SKM-1 treated with dmso at 0.1 percent for 144 hours (cell line): ENCODE measurements around the gene ADARB1.
A peak's percentile ranks its signal among the peaks of the same experiment; 100 is the strongest.
"Not testable (repeated sequence)": the region's sequence is repeated elsewhere in the genome, so short reads cannot be mapped to it uniquely, and the experiment has no call there.

Experiments used
- DNase-seq: peaks from one replicate; lab custom pipeline; 2025; ENCODE audit not compliant: unreplicated experiment; lab: John Stamatoyannopoulos, UW

ADARB1 gene, protein sequence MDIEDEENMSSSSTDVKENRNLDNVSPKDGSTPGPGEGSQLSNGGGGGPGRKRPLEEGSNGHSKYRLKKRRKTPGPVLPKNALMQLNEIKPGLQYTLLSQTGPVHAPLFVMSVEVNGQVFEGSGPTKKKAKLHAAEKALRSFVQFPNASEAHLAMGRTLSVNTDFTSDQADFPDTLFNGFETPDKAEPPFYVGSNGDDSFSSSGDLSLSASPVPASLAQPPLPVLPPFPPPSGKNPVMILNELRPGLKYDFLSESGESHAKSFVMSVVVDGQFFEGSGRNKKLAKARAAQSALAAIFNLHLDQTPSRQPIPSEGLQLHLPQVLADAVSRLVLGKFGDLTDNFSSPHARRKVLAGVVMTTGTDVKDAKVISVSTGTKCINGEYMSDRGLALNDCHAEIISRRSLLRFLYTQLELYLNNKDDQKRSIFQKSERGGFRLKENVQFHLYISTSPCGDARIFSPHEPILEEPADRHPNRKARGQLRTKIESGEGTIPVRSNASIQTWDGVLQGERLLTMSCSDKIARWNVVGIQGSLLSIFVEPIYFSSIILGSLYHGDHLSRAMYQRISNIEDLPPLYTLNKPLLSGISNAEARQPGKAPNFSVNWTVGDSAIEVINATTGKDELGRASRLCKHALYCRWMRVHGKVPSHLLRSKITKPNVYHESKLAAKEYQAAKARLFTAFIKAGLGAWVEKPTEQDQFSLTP

GRCh38 chr21:45074048-45074817 lies at the start of gene ADARB1:
ADARB1 (plus strand) TSS chr21:45074580; CDS start chr21:45171657, 97,077 bp downstream.
- peak; percentile 14 for DNase-seq

DNA sequence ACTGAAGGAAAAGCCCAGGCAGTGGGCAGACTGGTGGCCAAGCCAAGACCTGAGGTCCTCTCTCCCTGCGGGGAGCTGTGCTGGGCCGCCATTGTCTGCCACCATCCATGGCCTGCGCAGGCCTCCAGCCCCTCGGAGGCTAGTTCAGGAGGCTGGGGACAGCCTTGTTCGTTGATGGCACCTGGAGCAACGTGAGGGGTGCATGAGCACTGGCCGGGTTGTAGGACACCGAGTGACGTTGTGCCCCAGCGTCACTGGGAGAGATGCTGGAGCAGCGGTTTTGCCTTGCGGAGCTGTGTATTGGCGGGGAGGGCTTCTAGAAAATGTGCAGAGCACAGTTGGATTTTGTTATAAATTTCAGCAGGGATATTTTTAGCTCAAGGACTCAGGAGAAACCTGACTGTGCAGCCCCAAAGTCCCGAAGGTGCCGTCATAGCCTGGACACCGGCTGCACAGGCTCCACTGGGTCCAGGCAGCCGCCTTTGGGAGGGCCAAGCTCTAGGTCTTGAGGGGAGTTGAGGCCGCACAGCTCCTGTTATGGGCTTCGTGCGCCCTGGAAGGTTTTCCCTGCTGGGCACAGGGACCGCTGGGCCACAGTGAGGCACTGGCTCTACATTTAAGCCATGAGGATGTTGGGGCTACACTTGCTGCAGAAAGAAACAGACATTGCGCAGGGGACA lies 48.2 kb upstream of the ADARB1 start:
- DNase-seq, result no peak

DNA sequence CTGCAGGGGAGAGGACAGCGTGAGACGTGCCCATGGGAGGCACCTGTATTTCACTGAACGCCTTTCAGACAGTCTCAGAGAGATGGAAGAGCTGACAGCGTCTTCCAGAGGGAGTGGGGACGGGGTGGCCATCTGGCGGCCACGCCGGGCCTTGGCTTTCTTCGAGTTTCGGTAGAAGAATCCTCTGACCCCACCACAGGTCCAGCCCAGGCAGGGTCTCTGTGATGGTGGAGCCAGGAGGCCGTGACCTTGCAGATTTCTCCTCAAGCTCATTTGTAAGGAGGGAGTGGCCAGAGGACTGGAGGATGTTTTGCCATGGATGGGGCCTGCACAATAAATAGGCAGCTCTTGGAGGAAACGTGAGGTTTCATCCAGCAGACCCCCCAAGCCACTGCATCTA lies 47.6 kb upstream of the ADARB1 start:
- DNase-seq, result no peak

DNA sequence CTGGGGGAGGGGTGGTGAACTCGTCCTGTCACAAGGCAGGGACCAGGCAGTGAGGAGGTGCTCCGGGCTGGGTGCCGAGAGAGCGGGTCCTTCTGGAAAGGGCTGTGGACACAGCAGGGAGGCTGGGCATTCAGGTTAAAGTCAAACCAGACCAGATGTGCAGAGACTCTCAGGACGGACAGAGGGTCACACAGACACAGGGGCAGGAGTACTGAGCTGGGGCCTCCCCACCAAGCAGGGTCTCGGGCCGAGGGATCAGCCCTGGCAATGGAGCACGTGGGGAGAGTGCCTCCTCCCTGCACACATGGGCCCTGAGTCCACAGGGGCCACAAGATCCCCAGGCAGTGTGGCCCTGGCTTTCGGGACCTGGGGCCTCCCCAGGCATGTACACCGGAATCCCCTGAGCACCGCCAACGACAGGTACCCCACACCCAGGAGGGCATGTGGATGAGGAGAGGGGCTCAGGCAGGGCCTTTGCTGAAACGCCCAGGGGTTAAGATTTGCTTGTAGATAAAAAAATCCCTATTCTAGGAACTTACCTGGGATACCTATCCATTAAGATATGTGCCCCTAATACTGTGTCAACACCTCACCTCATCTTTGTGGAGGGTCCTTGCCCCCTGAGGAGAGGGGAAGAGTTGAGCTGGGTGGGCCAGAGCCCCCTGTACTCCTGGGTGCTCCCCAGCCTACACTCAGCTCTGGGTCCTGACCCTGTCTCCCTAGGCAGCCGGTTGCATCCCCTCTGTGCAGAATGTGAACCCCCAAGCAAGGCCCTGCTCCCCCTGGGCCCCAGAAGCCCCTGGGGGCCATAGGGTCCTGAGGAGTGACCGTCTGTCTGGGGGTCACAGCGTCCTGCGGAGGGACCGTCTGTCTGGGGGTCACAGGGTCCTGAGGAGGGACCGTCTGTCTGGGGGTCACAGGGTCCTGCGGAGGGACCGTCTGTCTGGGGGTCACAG lies 46.9 kb upstream of the ADARB1 start:
- DNase-seq, result no peak

GRCh38 chr21:45028645-45029044 lies 45.7 kb upstream of the ADARB1 start:
- not testable (repeated sequence) for DNase-seq

GRCh38 chr21:45029298-45029947 lies 45.0 kb upstream of the ADARB1 start:
- DNase-seq, result no peak

DNA sequence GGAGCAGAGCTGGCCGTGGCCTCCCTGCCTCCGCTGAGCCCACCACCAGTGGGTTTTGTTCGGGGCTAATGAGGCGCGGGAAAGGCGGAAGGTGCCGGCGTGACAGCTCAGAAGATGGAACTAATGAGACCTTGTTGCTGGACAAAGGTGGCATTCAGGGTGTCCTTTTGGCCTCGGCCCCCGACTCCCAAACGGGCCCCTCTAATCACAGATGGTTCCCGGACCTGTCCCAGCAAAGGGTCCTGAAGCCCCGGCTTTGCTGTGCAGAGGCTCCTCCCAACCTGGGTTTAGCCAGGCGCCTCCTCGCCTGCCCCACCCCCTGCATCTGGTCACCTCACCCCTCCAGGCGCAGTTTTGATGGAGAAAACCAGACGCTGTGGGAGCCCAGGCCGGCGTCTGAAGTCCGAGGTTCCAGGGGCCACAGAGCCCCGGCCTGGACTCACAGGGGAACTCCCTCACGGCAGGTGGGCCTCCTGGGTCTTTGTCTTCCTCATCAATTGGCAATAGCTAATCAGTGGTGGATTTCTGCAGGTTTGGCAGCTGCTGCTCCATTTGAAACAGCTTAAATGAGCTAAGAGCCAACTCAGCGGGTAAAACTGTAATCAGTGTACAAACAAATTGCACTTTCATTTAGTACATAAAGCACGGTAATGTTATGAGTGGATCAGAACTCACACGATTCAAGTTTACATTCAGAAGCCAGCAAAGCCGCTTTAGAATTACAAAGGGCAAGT lies 44.3 kb upstream of the ADARB1 start:
- no peak for DNase-seq

DNA sequence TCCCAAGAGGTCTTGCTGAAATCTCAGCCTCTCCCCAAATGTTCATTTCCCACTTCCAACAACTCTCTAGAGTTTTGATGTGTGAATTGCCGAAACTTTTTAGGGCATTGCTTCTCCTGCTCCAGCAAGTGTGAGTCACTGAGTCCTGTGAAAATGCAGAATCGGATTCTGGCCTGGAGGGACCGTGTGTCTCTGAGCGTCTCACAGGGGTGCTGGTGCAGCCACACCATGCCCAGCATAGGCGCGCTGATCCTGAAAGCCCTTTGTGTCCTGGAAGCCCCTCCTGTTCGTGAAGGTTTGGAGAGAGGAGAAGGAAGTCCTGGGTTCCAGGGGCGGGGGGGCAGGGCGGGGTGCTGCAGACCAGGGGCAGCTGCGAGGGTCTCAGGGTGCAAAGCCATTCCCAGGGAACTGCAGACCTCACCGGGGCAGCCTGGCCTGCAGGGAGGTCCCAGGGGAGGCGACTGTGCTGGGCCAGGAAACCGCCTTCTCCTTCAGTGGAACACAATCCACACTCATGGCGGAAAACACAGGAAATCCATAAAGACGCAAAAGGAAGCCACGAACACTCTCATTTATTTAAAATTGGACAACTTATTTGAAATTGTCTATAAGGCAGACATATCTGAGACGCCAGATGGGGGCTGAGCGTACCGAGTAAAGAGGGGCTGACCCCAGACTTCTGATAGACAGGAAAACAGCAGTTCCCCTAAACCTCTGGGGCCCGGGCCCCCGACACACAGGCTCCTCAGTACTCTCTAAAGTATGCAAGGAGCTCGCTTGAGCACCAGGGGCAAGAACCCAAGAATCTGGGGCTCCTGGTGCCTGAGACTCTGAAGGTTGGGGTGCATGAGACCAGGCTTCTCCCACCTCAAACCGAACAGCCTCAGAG lies 43.5 kb upstream of the ADARB1 start:
- no peak for DNase-seq

- no peak for DNase-seq
Measured at GRCh38 chr21:45031571-45032191, 42.7 kb upstream of the ADARB1 start.

DNA sequence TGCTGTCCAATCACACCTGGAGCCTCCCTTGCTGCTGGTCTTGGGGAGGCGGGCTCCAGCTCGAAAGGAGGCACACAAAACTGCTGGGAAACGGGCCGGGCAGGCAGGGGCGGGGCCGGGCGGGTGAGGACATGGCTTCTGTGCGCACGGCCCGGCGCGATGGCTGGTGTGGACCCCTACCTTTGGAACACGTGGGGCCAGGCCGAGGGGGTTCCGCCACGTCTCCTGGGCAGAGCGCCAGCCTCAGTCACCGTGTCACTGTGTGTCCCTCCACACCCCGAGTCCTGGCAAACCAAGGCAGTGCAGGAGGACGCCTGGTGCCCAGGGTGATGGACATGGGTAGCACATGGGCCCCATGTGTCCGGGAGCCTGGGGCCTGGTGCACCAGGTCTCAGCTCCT lies 42.0 kb upstream of the ADARB1 start:
- DNase-seq, result no peak

GRCh38 chr21:45032977-45033710 lies 41.2 kb upstream of the ADARB1 start:
- no peak for DNase-seq

DNA sequence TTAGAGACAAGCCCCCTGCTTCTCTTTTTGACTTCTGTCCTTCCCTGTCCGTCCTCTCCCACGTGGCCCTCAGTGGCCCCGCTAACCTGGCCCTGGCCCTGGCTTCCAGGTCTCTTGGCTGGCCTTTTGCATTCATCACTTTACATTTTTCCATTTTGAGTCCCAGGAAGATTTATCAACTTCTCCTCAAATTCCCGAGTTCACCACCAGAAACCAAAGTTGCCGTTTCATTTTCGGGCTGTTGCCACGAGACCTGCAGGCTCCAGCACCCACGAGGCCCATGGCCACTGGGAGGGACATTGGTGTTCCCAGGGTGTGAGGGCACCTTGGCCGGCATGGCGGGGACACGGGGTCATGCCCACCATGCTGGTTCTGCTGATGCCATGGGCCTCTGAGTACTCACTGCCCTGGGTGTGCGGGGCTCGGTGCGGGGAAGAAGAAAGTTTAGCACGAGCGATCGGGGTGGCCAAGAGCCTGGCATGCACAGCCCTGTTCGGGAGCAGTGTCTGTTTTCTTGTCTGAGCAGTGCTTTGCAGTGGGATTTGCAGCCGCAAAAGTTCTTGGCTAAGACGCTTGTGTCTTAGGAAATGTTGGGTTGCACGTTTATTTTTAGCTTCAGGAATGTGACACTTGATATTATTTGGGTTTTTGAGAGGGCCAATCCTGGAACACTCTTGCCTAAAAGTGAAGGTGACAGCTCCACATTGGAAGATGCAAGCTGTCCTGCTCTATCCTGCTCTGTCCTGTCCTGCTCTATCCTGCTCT lies 40.4 kb upstream of the ADARB1 start:
- DNase-seq, result no peak

DNA sequence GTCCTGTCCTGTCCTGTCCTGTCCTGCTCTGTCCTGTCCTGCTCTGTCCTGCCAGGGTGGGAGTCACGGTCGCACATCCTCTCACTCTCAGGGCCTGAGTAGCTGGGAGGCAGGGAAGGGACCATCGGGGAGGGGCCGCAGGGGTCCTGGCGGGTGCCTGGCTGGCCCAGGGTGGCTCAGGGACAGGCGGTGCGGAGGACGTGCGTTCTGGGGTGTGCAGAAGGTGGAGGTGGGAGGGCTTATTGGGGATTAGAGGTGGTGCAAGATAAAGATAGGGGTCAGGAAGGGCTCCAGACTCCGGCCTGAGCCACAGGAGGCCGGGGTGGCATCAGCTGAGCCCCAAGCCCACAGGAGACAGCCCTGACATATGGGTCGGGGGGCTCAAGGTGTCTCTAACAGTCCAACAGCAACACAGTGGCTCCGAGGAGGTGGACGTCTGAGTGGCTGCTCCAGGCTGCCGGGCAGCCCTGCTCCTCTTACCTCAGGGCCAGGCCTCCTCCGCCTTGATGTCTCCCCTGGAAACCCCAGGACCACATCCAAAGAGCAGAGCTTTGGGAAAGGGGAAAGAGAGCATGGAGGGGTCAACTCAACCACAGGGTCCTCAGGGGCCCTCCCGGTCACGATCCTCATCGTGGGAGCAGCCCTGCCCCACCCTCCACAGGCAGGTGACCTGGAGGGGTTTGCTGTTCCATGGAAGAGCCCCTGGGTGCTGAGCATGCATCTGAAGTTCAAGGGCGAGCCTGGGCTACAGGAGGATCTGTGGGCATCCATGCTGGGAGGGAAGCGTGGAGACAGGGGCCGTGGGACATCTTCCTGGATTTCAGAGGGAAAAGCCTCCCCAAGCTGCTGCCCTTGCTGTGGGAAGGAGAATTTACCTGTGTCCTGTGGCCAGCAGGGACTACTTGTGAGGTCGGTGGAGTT lies 39.6 kb upstream of the ADARB1 start:
- no peak for DNase-seq

DNA sequence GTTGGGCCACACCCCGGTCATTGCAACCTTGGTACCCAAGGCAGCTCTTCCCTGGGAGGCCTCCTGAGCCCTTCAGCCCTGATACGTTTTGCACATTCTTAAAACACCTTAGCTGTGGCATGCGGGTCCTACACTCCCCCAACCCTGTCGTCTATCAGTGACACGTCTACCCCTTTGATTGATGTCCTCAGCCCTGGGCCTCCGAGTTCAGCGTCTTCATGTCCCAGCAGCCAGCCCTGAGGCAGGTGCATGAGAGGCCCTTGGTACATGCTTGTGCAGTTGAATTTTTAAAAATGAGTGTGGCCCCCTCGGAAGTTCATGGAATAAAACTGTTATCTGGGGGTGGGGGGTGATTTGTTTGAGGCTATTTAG lies 38.9 kb upstream of the ADARB1 start:
- DNase-seq, result no peak

- DNase-seq, result no peak
Measured at GRCh38 chr21:45036630-45037029, 37.8 kb upstream of the ADARB1 start.
